ENCODE data around the gene ODC1.

Gene ODC1

DNA sequence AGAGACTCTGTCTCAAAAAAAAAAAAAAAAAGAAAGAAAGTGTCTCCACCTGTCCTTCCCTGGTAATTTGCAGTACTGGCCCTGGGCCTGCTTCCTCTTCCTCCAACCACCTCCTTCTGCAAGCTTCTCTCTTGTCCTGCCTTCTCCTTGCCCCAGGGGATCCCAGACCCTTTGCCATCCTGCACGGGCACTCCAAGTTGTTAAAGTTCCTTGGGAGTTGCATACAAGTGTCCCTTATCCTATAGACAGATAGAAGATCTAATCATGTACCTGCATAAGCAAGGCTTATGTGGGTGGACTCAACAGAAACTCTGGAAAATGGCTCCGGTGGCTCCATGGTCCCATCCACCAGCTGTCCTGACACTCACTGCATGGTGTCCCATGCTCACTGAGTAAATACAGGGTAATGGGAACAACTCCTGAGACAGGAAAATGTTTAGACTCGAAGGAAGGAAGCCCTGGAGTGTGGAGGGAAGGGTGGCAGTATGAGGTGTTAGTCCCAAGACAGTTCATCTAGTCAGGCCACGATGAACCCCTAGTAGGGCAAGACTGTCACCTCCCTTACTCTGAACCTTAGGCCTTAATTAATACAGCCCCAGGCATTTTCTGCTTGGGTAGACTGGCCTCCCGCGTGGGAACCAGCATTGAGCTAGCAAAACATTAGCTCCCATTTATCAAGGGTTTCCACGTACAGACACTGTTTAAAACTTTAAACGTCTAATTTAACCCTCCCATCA is 17.1 kb downstream of the ODC1 start:
- ChIA-PET CTCF (interaction anchor here (0.5 to 1.3 kb wide), 6 partner anchors 8 to 631 kb away, joined by 3 to 5 read pairs (median 3); no protein-coding TSS in a partner anchor), POLR2A (no interaction called here)
- Histone ChIP-seq H3K4me1 (ENCODE audit: control insufficient read depth, insufficient read depth, low read length) (no peaks in the 10 kb centered on the region), H3K4me3 (ENCODE audit: low read depth, low read length) (no peak overlapping the region), H3K36me3 (ENCODE audit: control insufficient read depth in 2 of 2, insufficient read depth in 1 of 2, low read length in 2 of 2) (no peaks in the 10 kb centered on the region), H3K9me3 (ENCODE audit: control insufficient read depth, insufficient read depth, low read depth, low read length) (no peaks in the 10 kb centered on the region), H3K27ac (ENCODE audit: extremely low read depth, low read depth, low read length) (no peak overlapping the region)
- TF ChIP-seq ZNF837 (tag by site-specific recombination; IDR thresholded peaks at IDR 0.05) (no peak), ZNF121 (tag by site-specific recombination; IDR thresholded peaks at IDR 0.05) (no peak), FEZF1 (tag by site-specific recombination; IDR thresholded peaks at IDR 0.05) (no peak), ZNF311 (tag by site-specific recombination; IDR thresholded peaks at IDR 0.05; ENCODE audit: borderline replicate concordance) (no peak), HOXD13 (CRISPR knock-in tag; IDR thresholded peaks at IDR 0.05; ENCODE audit: borderline replicate concordance) (no peak), ZNF394 (tag by site-specific recombination; IDR thresholded peaks at IDR 0.05; ENCODE audit: borderline replicate concordance) (no peak), KLF8 (tag by site-specific recombination; IDR thresholded peaks at IDR 0.05) (0 out of 2 replicates have a peak, but pooled peaks have one; percentile 12)
- TF ChIP-seq, protein P1, sequence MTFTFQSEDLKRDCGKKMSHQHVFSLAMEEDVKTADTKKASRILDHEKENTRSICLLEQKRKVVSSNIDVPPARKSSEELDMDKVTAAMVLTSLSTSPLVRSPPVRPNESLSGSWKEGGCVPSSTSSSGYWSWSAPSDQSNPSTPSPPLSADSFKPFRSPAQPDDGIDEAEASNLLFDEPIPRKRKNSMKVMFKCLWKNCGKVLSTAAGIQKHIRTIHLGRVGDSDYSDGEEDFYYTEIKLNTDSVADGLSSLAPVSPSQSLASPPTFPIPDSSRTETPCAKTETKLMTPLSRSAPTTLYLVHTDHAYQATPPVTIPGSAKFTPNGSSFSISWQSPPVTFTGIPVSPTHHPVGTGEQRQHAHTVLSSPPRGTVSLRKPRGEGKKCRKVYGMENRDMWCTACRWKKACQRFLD (tag by site-specific recombination; IDR thresholded peaks at IDR 0.05) = no peak

- Histone ChIP-seq H3K9me3 (ENCODE audit: control insufficient read depth, insufficient read depth, low read depth, low read length) (no peaks in the 10 kb centered on the region), H3K4me3 (ENCODE audit: low read depth, low read length) (no peak overlapping the region), H3K36me3 (ENCODE audit: control insufficient read depth in 2 of 2, insufficient read depth in 1 of 2, low read length in 2 of 2) (no peaks in the 10 kb centered on the region), H3K27ac (ENCODE audit: extremely low read depth, low read depth, low read length) (no peak overlapping the region), H3K4me1 (ENCODE audit: control insufficient read depth, insufficient read depth, low read length) (no peaks in the 10 kb centered on the region)
- ChIA-PET POLR2A (interaction anchor here (0.8 kb wide), 1 partner anchor 11 kb away, joined by 3 read pairs; no protein-coding TSS in a partner anchor), CTCF (interaction anchor here (0.6 kb wide), 1 partner anchor 356 kb away, joined by 4 read pairs; no protein-coding TSS in a partner anchor)
- TF ChIP-seq BCL11B (tag by site-specific recombination; IDR thresholded peaks at IDR 0.05; ENCODE audit: low read depth) = no peak
- no peak for TF ChIP-seq ZNF48 (tag by site-specific recombination; IDR thresholded peaks at IDR 0.05)
- no peak for TF ChIP-seq ZNF571 (tag by site-specific recombination; IDR thresholded peaks at IDR 0.05)
- TF ChIP-seq, protein P2, sequence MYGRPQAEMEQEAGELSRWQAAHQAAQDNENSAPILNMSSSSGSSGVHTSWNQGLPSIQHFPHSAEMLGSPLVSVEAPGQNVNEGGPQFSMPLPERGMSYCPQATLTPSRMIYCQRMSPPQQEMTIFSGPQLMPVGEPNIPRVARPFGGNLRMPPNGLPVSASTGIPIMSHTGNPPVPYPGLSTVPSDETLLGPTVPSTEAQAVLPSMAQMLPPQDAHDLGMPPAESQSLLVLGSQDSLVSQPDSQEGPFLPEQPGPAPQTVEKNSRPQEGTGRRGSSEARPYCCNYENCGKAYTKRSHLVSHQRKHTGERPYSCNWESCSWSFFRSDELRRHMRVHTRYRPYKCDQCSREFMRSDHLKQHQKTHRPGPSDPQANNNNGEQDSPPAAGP (tag by site-specific recombination; IDR thresholded peaks at IDR 0.05) = no peak
- no peak for TF ChIP-seq SETDB1 (IDR thresholded peaks at IDR 0.05; ENCODE audit: insufficient read length, low read length)
- TF ChIP-seq ZIC2 (tag by site-specific recombination; IDR thresholded peaks at IDR 0.05) = no peak
- TF ChIP-seq, protein P3, sequence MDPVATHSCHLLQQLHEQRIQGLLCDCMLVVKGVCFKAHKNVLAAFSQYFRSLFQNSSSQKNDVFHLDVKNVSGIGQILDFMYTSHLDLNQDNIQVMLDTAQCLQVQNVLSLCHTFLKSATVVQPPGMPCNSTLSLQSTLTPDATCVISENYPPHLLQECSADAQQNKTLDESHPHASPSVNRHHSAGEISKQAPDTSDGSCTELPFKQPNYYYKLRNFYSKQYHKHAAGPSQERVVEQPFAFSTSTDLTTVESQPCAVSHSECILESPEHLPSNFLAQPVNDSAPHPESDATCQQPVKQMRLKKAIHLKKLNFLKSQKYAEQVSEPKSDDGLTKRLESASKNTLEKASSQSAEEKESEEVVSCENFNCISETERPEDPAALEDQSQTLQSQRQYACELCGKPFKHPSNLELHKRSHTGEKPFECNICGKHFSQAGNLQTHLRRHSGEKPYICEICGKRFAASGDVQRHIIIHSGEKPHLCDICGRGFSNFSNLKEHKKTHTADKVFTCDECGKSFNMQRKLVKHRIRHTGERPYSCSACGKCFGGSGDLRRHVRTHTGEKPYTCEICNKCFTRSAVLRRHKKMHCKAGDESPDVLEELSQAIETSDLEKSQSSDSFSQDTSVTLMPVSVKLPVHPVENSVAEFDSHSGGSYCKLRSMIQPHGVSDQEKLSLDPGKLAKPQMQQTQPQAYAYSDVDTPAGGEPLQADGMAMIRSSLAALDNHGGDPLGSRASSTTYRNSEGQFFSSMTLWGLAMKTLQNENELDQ (tag by site-specific recombination; IDR thresholded peaks at IDR 0.05; ENCODE audit: low read depth) = no peak
- TF ChIP-seq ZBTB21 (tag by site-specific recombination; IDR thresholded peaks at IDR 0.05) = no peak
- TF ChIP-seq ZNF157 (tag by site-specific recombination; IDR thresholded peaks at IDR 0.05) = no peak
- TF ChIP-seq ZBTB17 (tag by site-specific recombination; IDR thresholded peaks at IDR 0.05) = no peak
- no peak for TF ChIP-seq ZBTB26 (tag by site-specific recombination; optimal IDR thresholded peaks at IDR 0.05)
- TF ChIP-seq ZNF626 (tag by site-specific recombination; IDR thresholded peaks at IDR 0.05) = no peak
- no peak for TF ChIP-seq CTCF (tag by site-specific recombination; IDR thresholded peaks at IDR 0.05)
- TF ChIP-seq GLI4 (tag by site-specific recombination; IDR thresholded peaks at IDR 0.05) = no peak
Observed at GRCh38 chr2:10428924-10429323, 19.2 kb downstream of the ODC1 start.
